ENCODE data around the gene LGALS4.
"Not testable (repeated sequence)": the region's sequence is repeated elsewhere in the genome, so short reads cannot be mapped to it uniquely, and the experiment has no call there.

Gene LGALS4

DNA sequence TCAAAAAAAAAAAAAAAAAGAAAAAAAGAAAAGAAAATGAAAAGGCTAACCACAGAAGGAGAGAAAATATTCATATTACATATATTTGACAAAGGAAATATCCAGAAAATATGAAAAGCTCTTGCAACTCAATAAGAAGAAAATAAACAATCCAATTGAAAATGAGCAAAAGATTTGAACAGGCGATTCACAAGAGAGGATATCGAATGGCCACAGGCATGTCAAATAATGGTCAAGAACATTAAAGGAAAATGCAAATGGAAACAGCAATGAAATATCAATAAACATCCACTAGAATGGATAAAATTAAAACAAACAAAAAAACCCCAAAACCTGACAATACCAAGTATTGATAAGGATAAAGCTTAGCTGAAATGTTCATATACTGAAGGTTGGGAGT is 47.5 kb downstream of the LGALS4 start:
- no peak for ATAC-seq
- TF ChIP-seq ZNF8 (CRISPR knock-in tag; IDR thresholded peaks at IDR 0.05) = no peak
- TF ChIP-seq ZNF70 (CRISPR knock-in tag; IDR thresholded peaks at IDR 0.05) = no peak
- no peak for TF ChIP-seq CSDC2 (CRISPR knock-in tag; IDR thresholded peaks at IDR 0.05)
- TF ChIP-seq SNAI2 (CRISPR knock-in tag; IDR thresholded peaks at IDR 0.05) = no peak
- TF ChIP-seq, protein P1, sequence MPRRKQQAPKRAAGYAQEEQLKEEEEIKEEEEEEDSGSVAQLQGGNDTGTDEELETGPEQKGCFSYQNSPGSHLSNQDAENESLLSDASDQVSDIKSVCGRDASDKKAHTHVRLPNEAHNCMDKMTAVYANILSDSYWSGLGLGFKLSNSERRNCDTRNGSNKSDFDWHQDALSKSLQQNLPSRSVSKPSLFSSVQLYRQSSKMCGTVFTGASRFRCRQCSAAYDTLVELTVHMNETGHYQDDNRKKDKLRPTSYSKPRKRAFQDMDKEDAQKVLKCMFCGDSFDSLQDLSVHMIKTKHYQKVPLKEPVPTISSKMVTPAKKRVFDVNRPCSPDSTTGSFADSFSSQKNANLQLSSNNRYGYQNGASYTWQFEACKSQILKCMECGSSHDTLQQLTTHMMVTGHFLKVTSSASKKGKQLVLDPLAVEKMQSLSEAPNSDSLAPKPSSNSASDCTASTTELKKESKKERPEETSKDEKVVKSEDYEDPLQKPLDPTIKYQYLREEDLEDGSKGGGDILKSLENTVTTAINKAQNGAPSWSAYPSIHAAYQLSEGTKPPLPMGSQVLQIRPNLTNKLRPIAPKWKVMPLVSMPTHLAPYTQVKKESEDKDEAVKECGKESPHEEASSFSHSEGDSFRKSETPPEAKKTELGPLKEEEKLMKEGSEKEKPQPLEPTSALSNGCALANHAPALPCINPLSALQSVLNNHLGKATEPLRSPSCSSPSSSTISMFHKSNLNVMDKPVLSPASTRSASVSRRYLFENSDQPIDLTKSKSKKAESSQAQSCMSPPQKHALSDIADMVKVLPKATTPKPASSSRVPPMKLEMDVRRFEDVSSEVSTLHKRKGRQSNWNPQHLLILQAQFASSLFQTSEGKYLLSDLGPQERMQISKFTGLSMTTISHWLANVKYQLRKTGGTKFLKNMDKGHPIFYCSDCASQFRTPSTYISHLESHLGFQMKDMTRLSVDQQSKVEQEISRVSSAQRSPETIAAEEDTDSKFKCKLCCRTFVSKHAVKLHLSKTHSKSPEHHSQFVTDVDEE (CRISPR knock-in tag; IDR thresholded peaks at IDR 0.05) = no peak
- TF ChIP-seq ZFP3 (CRISPR knock-in tag; IDR thresholded peaks at IDR 0.05) = no peak
- TF ChIP-seq OSR1 (CRISPR knock-in tag; IDR thresholded peaks at IDR 0.05) = no peak
- TF ChIP-seq ZC3H10 (CRISPR knock-in tag; IDR thresholded peaks at IDR 0.05) = no peak
- TF ChIP-seq ZFP30 (CRISPR knock-in tag; IDR thresholded peaks at IDR 0.05) = no peak
- TF ChIP-seq TCF4 (CRISPR knock-in tag; IDR thresholded peaks at IDR 0.05; ENCODE audit: borderline replicate concordance) = no peak
- TF ChIP-seq, protein P2, sequence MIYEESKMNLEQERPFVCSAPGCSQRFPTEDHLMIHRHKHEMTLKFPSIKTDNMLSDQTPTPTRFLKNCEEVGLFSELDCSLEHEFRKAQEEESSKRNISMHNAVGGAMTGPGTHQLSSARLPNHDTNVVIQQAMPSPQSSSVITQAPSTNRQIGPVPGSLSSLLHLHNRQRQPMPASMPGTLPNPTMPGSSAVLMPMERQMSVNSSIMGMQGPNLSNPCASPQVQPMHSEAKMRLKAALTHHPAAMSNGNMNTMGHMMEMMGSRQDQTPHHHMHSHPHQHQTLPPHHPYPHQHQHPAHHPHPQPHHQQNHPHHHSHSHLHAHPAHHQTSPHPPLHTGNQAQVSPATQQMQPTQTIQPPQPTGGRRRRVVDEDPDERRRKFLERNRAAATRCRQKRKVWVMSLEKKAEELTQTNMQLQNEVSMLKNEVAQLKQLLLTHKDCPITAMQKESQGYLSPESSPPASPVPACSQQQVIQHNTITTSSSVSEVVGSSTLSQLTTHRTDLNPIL (CRISPR knock-in tag; IDR thresholded peaks at IDR 0.05; ENCODE audit: low read depth) = no peak

DNA sequence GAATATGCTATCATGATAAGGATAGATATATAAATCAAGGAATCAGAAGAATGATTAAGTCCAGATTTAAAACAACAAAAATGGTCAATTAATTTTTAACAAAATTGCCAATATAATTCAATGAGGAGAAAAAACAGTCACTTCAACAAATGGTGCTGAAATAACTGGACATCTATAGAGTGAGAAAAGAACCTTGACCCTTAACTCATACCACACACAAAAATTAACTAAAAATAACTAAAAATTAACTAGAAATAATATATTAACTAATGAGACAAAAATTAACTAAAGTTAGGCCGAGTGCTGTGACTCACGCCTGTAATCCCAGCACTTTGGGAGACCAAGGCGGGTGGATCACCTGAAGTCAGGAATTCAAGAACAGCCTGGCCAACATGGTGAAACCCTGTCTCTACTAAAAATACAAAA is 48.9 kb downstream of the LGALS4 start:
- ATAC-seq = no peak
- TF ChIP-seq, protein P3, sequence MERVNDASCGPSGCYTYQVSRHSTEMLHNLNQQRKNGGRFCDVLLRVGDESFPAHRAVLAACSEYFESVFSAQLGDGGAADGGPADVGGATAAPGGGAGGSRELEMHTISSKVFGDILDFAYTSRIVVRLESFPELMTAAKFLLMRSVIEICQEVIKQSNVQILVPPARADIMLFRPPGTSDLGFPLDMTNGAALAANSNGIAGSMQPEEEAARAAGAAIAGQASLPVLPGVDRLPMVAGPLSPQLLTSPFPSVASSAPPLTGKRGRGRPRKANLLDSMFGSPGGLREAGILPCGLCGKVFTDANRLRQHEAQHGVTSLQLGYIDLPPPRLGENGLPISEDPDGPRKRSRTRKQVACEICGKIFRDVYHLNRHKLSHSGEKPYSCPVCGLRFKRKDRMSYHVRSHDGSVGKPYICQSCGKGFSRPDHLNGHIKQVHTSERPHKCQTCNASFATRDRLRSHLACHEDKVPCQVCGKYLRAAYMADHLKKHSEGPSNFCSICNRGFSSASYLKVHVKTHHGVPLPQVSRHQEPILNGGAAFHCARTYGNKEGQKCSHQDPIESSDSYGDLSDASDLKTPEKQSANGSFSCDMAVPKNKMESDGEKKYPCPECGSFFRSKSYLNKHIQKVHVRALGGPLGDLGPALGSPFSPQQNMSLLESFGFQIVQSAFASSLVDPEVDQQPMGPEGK (CRISPR knock-in tag; IDR thresholded peaks at IDR 0.05; ENCODE audit: borderline replicate concordance) = no peak
- TF ChIP-seq ZC3H10 (CRISPR knock-in tag; IDR thresholded peaks at IDR 0.05) = no peak
- no peak for TF ChIP-seq CSDC2 (CRISPR knock-in tag; IDR thresholded peaks at IDR 0.05)
- TF ChIP-seq GLIS3 (CRISPR knock-in tag; IDR thresholded peaks at IDR 0.05) = no peak
- TF ChIP-seq OSR1 (CRISPR knock-in tag; IDR thresholded peaks at IDR 0.05) = no peak
- no peak for TF ChIP-seq PPARA (CRISPR knock-in tag; IDR thresholded peaks at IDR 0.05; ENCODE audit: borderline replicate concordance)
- TF ChIP-seq ZFP30 (CRISPR knock-in tag; IDR thresholded peaks at IDR 0.05) = no peak
- no peak for TF ChIP-seq BACH2 (CRISPR knock-in tag; IDR thresholded peaks at IDR 0.05; ENCODE audit: borderline replicate concordance)
- no peak for TF ChIP-seq SNAI2 (CRISPR knock-in tag; IDR thresholded peaks at IDR 0.05)
- TF ChIP-seq, protein P4, sequence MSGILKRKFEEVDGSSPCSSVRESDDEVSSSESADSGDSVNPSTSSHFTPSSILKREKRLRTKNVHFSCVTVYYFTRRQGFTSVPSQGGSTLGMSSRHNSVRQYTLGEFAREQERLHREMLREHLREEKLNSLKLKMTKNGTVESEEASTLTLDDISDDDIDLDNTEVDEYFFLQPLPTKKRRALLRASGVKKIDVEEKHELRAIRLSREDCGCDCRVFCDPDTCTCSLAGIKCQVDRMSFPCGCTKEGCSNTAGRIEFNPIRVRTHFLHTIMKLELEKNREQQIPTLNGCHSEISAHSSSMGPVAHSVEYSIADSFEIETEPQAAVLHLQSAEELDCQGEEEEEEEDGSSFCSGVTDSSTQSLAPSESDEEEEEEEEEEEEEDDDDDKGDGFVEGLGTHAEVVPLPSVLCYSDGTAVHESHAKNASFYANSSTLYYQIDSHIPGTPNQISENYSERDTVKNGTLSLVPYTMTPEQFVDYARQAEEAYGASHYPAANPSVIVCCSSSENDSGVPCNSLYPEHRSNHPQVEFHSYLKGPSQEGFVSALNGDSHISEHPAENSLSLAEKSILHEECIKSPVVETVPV (CRISPR knock-in tag; IDR thresholded peaks at IDR 0.05) = no peak
- TF ChIP-seq, protein P5, sequence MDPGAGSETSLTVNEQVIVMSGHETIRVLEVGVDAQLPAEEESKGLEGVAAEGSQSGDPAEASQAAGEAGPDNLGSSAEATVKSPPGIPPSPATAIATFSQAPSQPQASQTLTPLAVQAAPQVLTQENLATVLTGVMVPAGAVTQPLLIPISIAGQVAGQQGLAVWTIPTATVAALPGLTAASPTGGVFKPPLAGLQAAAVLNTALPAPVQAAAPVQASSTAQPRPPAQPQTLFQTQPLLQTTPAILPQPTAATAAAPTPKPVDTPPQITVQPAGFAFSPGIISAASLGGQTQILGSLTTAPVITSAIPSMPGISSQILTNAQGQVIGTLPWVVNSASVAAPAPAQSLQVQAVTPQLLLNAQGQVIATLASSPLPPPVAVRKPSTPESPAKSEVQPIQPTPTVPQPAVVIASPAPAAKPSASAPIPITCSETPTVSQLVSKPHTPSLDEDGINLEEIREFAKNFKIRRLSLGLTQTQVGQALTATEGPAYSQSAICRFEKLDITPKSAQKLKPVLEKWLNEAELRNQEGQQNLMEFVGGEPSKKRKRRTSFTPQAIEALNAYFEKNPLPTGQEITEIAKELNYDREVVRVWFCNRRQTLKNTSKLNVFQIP (CRISPR knock-in tag; IDR thresholded peaks at IDR 0.05; ENCODE audit: borderline replicate concordance, low read depth) = no peak
- TF ChIP-seq ZNF565 (CRISPR knock-in tag; conservative IDR thresholded peaks at IDR 0.05; ENCODE audit: low read depth) = no peak
- TF ChIP-seq, protein P2 (CRISPR knock-in tag; IDR thresholded peaks at IDR 0.05; ENCODE audit: low read depth) = no peak
- TF ChIP-seq ISL1 (CRISPR knock-in tag; IDR thresholded peaks at IDR 0.05) = no peak
- TF ChIP-seq TOX (CRISPR knock-in tag; IDR thresholded peaks at IDR 0.05; ENCODE audit: borderline replicate concordance) = no peak
- TF ChIP-seq TCF4 (CRISPR knock-in tag; IDR thresholded peaks at IDR 0.05; ENCODE audit: borderline replicate concordance) = no peak
- TF ChIP-seq ESRRG (CRISPR knock-in tag; IDR thresholded peaks at IDR 0.05) = no peak
- TF ChIP-seq RARB (CRISPR knock-in tag; IDR thresholded peaks at IDR 0.05) = no peak
- no peak for TF ChIP-seq ZFP3 (CRISPR knock-in tag; IDR thresholded peaks at IDR 0.05)
- TF ChIP-seq ZNF8 (CRISPR knock-in tag; IDR thresholded peaks at IDR 0.05) = no peak

DNA sequence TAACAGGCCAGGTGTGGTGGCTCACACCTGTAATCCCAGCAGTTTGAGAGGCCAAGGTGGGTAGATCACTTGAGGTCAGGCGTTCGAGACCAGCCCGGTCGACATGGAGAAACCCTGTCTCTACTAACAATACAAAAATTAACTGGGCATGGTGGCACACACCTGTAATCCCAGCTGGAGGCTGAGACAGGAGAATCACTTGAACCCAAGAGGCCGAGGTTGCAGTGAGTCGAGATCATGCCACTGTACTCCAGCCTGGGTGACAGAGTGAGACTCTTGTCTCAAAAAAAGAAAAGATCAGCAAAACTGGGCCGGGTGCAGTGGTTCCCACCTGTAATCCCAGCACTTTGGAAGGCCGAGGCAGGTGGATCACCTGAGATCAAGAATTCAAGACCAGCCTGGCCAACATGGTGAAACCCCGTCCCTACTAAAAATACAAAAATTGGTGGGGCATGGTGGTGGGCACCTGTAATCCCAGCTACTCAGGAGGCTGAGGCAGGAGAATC is 50.8 kb downstream of the LGALS4 start:
- ATAC-seq = not testable (repeated sequence)

DNA sequence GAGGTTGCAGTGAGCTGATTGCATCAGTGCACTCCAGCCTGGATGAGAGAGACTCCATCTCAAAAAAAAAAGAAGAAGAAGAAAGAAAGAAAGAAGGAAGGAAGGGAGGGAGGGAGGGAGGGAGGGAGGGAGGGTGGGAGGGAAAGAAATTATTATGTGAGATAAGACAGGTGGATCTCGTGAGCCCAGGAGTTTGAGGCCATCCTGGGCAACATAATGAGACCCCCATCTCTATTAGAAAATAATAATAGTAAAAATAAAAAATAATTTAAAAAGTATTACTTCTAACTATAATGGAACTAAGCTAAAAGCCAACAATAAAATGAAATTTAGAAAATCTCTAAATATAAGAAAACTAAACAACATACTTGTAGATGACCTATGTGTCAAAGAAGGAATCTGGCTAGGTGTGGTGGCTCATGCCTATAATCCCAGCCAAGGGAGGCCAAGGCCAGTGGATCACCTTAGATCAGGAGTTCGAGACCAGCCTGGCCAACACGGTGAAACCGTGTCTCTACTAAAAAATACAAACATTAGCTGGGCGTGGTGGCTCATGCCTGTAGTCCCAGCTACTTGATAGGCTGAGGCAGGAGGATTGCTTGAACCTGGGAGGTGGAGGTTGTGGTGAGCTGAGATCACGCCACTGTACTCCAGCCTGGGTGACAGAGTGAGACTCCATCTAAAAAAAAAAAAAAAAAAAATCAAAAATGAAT is 51.8 kb downstream of the LGALS4 start:
- not testable (repeated sequence) for ATAC-seq

Measured in SK-N-SH treated with all-trans-retinoic acid at 6 μM for 48 hours (cell line).